Measurements from ENCODE around the gene SOX6.

SOX6 gene

DNA sequence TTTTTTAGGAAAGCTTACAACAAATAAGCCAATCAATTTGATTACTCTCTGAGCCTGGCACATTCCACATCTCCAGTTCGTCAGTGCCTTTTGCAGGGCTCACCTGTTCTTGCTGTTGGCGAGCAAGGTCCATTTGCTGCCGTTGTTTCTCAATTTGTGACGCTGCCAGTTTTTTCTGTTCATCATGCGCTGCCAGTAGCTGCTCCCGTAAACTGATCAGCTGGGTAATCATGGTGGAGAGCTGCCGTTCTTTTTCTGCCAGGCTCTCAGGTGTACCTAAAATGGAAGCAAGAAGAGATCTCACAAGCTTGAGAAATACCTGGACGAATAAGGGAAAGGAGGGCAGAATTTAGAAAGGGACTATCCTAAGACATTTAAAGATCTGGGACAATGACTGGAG, 169.7 kb downstream of the SOX6 start:
- DNase-seq (ENCODE audit: low read depth) = no peak

DNA sequence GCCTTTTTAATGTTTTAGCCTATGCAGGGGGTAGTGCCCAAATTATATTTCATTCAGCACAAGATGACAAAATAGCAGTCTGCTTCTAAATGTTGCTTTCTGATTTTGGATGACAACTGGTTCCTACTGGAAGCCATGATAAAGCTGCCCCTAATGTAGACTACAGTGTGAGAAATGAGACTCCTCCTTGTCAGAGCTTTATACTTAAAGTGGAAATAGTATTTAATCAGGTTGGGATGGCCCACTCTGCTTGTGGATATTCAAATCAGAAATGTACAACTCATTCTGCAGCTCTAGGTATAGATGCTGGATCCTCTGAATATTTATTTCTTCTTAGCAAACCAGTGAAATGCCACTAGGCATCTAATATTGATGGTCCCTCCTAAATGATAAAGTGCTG, 171.3 kb downstream of the SOX6 start:
- DNase-seq (ENCODE audit: low read depth) = no peak

DNA sequence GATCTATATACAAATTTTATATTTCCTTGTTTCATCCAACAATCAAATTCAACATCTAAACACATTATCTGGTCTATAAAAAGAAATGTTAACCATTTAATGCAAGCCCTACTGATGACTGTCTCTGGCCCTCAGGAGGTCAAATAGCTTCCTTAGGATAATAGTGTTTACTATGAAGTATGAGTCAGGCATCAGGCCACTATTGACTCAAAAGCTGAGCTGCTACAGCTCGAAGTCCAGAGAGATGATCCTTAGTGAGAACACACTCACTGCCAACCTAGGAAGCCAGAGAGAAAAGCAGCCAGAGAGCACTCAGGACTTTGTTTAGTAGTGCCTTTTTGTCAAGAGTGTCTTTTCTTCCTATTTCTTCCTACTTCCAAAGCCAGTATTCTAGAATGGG, 171.8 kb downstream of the SOX6 start:
- no peak for DNase-seq (ENCODE audit: low read depth)

DNA sequence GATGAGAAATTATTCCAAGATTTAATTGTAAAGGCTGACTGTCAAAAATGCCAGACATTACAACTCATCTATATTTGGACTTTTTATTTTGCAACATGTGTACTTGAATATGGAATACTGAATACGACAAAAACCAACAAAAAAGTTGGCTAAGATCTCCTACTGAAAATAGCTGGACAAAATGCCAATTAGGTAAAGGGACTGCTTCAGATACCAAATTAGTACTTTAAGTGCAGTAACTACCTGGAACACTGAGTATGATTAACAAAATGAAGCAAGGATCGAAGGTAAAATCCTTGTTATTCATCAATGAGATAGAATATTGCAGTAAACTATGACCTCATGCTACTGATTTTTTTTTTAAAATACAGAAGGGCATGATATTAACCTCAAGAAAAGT, 173.8 kb downstream of the SOX6 start:
- no peak for DNase-seq (ENCODE audit: low read depth)

DNA sequence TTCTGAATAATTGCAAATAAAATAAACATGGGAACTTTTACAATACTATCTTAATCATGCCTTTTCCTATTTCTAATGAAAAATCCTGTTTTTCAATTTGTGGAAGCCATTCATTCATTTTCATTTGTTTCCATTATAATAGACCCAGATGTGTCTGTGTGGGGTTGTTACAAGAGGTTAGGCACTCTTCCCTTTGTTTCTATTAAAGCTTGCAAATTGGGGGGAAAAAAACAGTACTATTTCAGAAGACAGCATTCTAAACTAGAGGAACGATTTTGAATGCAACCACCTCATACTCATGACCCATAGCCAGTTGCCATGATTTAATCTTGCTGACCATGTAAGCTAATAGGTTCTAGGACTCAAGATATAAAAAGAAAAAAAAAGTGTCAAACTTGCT, 175.5 kb downstream of the SOX6 start:
- DNase-seq (ENCODE audit: low read depth) = no peak

DNA sequence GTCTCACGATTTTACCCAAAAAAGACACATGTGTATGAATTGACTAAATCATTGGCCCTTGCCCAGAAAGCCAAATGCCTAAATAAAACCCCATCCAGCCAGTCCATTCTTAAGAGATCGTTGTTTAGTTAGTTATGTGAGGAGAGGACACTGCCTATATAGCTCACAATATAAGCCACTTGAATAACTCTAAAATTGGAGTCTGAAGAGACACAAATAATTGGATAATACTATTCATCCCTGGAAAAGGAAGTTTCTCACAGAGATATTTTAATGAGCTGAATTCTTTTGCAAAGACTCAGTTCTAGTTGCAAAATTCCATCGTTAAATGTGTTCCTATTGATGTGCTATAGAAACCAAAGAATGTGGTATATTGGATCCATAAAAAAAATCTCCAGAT, 176.7 kb downstream of the SOX6 start:
- DNase-seq (ENCODE audit: low read depth) = no peak

DNA sequence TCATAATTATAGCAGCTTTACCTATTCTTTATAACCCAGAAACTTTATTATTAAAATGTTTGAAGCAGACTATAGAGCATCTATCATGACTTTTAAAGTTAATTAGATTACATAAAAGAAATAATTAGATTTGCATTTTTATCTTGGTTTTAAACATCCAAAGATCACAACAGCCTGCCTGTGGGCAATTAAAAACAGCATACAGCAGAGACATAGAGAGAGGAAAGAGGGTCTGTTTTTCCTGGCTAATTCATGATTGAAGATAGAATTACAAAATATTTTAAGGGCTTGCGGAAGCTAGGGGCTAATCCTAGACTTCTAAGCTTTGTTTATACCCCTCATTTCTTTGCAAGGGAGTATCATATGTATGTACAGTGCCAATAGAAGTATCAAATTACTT, 178.1 kb downstream of the SOX6 start:
- DNase-seq (ENCODE audit: low read depth) = no peak

DNA sequence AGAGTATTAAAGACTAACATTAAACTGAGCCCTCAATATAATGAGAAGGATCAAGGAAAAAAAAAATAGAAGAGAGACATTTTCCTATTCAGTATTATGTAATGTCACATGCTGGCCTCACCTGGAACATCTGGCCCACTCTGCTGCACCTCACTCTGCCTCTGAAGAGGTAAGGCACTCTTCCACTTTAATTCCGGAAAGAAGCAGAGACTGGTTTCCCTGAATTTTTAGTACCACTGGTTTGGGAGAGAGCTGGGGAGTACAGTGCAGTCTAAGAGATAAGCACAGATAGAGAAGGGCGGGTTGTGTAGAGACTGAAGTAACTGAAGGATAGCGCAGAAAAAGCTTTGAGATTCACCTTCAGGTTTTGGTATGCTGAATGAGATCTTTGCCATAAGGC, 178.7 kb downstream of the SOX6 start:
- no peak for DNase-seq (ENCODE audit: low read depth)

DNA sequence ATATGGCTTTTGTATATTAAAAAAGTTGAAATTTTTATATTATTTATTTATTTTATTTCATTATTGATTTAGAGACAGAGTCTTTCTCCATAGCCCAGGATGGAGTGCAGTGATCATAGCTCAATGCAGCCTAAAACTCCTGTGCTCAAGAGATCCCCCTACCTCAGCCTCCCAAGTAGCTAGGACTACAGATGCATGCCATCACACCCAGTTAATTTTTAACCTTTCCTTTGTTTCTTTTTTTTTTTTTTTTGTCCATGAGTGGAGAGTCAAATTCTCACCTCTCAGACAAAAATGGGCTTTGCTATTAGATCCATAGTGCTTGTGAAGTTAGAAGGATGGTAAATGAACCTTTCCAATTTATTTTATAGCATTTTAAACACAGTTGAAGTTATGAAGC, 182.5 kb downstream of the SOX6 start:
- DNase-seq (ENCODE audit: low read depth) = no peak

DNA sequence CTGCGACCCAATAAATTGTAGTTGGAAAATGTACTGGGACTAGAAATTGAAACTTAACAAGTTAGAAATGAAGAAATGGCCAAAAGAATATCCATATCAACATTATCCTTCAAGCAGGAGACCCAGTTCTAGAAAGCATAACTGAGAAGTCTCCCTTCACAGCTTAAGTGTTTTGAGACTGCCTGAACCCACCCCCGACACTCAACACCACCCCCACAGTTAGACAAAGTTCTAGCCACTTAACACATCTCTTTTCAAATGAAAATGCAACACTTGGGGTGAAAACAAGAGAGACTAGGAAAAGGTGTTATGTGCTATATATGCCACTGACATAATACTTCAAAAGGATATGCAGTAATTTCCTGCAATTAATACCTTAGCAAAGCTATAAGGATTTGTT, 184.5 kb downstream of the SOX6 start:
- DNase-seq (ENCODE audit: low read depth) = no peak

DNA sequence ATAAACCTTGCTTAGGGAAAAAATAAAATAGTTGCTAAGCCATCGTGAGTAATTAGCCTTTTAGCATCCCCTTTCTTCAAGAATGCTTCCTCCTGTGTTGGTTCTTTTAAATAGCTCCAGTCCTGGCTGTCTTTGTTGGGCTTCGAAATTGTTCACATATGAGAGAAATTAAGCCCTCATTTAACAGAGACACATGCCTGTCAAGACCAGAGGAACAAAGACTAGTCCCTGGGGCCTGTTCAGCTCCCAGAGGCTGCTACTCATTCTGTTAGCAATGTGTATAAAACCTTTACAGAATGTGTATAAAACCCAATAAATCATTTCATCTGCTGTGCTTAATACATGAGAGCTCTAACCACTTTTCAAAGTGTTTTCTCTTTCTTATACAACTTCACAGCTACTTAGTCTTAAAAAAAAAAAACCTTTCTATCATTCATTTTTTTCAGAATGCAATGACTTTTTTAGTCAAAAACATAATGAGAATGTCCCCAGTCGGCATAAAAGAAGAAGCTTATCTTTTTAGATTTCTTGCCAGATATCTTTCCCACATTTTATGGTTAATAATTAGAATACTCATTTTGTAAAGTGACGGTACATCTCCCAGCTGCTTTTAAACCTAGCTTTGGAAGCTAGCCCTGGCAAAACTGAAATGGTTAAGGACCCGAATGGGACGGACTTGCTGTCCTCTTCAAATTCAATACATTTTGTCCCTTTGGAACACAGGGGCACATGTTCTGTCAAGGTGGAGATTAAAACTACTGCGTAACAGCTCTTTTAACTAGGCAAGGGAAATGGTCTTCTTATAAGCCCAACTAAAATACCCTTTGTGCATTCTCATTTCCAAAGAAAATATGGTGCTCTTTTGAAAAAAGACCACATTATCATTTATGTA, 186.1 kb downstream of the SOX6 start:
- DNase-seq (ENCODE audit: low read depth) = no peak

DNA sequence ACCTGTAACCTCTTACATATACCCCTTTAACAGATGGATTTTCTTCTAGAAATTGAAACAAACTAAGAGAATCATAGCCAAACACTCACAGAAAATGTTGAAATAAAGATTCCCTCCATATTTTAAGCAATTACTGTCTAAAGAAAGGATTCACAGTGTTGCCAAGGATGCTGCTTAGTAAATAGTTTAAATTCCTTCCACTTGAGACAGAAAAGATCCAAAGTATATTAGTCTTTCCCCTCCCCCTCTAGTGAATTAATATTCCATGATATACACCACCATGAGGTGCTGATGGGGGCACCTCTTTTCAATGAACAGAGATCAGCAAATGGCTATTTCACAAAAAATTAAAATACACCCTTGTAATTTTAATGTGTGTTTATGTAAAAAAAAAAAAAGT, 186.8 kb downstream of the SOX6 start:
- no peak for DNase-seq (ENCODE audit: low read depth)

DNA sequence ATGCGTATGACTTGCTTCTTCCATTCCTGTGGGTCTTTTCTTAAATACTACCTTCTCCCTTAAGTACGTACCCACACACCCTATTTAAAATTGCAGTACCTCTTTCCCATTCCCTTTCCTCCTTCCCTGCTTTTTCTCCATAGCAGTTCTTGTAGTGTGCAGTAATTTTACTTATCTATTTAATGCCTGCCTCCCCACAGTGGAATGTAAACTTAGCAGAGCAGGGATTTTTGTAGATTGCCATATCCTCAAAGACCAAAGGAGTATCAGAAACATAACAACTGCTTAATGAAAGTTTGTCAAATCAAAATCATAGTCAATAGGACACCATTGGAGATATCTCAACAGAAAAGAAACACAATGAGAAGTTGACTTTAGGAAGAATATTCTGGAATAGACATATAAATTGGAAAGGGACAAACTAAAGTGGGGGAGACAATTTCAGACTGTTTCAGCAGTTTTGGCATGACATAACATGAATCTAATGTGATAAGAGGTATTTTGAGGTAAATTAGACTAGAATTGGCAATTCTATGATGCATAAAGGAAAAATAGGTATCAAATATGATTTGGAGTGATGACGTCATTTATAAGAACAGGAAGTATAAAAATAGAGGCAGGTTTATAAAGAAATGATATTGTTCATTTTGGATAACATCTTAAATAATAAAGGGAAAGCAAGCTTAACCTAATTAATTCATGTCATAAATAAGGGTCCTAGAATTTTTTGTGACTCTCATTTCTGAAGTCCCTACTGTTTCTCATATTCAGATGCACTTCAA, 188.4 kb downstream of the SOX6 start:
- no peak for DNase-seq (ENCODE audit: low read depth)

DNA sequence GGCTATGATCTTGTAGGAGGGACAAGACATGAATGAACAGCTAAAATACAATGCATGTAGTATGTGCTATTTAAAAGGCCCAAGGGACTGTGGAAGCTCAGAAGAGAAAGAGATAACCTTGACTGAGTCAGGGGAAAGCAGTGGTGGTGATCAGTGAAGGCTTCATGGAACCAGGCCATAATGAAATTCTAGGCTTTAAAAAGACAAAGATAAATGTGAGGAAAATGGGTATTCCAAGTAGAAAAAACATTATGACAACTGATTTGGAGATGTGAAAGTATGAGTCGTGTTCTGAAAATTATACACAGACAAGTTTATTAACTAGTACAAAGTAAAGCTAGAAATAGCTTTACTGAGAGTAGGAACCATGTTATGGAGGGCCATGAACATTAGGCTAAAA, 189.8 kb downstream of the SOX6 start:
- DNase-seq (ENCODE audit: low read depth) = no peak

DNA sequence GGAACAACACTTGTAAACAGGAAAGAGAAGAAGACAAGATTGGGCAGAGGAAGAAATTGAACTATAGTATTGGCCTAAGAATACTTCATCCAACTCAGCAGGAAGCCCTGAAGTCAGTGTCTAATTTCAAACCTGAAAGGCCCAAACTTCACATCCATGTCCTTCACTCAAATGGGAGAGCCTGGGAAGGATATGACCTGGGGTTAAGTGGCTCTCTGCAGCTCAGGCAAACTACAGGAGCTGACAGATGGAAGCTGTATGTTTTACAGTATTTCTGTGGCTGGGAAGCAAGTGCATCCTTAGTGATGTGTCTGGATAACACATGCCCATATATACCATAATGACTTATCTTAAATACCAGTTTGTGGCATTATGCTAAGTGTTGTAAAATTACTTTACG, 196.2 kb downstream of the SOX6 start:
- DNase-seq (ENCODE audit: low read depth) = no peak

DNA sequence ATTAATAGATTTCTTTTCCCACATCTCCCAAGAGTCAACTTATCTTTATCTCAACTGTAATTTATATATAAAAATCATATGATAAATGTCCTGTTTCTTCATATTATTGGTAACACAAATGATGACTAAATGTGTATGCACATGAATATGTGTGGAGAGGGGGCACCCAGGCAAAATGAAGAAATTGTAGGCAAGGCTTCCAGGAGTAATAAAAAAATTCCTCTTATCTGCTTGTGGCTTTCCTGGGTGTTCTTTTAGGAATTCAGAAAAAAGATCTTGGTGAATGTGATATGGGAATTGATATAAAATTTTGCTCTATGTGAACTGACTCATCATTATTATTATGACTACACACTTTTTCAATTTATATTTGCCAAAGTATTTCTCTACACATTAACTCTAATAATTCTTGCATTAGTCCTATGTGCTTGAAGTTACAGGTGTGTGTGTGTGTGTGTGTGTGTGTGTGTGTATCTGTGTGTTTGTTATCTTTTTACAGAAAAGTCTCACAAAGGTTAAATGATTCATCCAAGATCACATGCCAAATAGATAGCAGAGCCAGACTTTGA, 197.8 kb downstream of the SOX6 start:
- no peak for DNase-seq (ENCODE audit: low read depth)

DNA sequence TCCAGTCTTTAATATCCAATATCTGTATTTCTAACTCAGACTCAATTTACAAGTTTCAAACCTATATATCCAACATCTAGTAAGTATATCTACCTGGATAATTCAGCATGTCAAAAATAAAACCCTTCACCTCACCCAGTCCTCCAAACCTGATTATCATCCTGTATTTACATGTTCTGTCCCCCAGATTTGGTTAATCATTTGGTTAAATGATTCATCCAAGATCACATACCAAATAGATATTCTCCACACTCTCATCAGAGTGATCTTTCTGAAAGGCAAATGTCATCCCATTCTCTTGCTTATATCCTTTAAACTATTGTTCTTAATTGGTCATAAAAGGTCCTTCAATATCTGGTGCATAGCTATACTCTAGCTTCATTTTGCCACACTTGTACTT, 199.0 kb downstream of the SOX6 start:
- no peak for DNase-seq (ENCODE audit: low read depth)

DNA sequence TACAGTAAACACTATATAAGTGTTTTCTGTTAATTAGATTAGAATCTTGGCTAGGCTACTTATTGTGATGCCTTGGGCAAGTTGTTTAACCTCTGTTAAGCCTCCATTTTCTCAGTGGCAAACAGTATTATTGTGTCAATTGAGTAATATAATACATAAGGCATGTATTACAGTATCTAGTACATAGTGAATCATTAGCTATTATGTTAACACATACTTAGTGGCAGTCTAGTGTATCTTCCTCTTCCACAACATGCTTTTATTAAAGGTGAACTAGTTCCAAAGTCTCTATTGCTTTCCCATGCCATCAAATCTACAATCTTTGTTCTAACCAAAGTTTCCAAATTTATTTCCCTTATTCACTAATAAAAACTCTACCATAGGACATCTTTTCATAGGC, 200.9 kb downstream of the SOX6 start:
- DNase-seq (ENCODE audit: low read depth) = no peak

DNA sequence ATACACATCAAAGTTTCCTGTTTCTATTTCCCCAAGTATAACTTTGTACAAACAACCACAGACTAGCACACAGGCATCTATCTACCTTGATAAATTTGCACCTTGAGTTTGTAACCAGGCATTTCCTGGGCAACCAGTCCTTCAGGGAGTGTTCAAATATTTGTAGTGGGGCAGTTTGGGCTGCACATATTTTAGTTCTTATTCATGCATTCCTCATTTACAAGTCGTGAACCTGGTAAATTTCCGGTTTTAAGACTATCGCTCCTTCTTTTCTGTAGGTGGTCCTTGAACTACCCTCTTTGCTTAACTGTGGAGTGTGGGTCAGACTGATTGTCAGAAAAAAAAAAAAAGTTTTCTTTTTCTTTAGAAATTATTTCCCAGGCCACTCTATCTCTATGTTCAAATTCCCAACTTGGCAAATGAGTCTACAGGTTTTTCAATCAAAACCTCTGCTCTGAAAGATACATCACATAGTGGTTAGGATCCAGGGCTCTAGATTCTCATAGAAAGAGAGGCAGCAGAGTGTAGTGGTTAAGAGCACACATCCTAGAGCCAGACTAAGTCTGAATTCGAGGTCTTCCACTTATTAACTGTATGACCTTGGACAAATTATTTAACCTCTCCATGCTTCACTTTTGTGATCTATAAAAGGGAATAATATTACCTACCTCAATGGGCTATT, 201.5 kb downstream of the SOX6 start:
- no peak for DNase-seq (ENCODE audit: low read depth)

DNA sequence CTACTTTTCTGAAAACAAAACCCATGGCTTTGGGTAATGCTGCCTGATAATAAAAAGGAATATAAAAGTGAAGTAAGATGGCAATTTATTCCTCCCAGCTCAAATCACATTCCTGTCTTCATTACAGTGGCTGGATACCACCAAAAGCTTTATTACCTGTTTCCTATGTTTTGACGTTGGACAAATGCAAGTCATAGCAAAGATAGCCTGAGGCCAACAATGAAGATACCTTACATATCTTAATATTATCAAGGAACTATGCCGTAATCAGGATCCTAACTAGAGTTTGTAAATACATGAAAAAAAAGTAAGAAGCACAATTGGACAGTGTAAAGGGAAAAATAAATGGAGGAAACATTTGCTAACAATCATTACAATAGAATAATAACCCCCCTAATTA, 202.4 kb downstream of the SOX6 start:
- no peak for DNase-seq (ENCODE audit: low read depth)

DNA sequence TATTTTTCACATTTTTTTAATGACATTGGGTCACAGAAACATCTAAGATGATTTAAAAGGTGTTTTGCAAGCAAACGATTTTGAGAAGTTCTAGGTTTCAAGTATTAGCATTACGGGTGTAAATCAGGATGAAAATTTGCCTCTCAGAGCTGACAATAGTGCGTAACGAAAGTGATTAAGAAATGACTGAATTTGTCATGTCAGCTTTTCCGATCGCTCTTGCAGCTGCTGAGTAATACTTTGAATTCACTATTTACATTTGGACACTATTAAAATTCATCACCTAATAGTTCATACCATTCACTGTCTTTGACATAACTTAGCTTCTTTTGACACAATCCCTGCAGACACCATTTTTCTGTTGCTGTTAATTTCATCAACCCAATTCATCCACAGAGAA, 205.2 kb downstream of the SOX6 start:
- DNase-seq (ENCODE audit: low read depth) = no peak

DNA sequence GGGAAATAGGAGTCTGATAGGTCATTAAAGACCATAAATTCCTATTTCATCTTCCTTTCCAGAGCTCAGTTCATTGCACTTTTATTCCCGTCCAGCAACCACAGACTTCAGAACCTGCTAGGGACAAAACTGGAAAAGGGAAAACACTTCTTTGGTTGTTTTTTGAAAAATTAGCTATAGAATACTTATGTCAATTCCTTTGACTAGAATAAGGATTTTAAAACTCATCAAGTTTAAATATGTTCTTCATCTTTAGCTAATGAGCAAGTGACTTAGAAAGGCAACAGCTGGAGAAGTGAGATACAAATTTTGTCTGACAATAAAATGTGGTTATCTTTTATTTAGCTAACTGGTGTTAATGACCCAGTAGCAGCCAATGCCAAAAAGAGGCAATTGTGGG, 206.9 kb downstream of the SOX6 start:
- DNase-seq (ENCODE audit: low read depth) = no peak

Data from activated gamma-delta T cell treated with anti-CD3 and anti-CD28 coated beads, Interleukin-2, amount 50 U/mL, for 16 hours (primary cell).